HG03460 (cell line): ENCODE data around the gene SMURF2.

Experiments used
- ATAC-seq: cut with Tn5 transposase; IDR thresholded peaks from one replicate; pipeline ENCODE4 v1.9.1; 2021; ENCODE audit not compliant: unreplicated experiment

The SMURF2 gene

GRCh38 chr17:64544742-64545141, 117.4 kb downstream of the SMURF2 start:
- no peak for ATAC-seq

GRCh38 chr17:64540118-64540776, 121.9 kb downstream of the SMURF2 start:
- ATAC-seq: no peak

GRCh38 chr17:64538508-64539130, 123.5 kb downstream of the SMURF2 start:
- no peak for ATAC-seq

- ATAC-seq: no peak
Measured at GRCh38 chr17:64537488-64537887, 124.6 kb downstream of the SMURF2 start.

GRCh38 chr17:64536913-64537312, 125.2 kb downstream of the SMURF2 start:
- no peak for ATAC-seq

GRCh38 chr17:64535357-64535756, 126.8 kb downstream of the SMURF2 start:
- ATAC-seq: no peak

- ATAC-seq: no peak
Measured at GRCh38 chr17:64534187-64534586, 127.9 kb downstream of the SMURF2 start.

GRCh38 chr17:64533784-64534183, 128.3 kb downstream of the SMURF2 start:
- ATAC-seq: no peak

- no peak for ATAC-seq
Measured at GRCh38 chr17:64532409-64532808, 129.7 kb downstream of the SMURF2 start.

- ATAC-seq: no peak
Measured at GRCh38 chr17:64531955-64532371, 130.1 kb downstream of the SMURF2 start.

GRCh38 chr17:64529221-64529620, 132.9 kb downstream of the SMURF2 start:
- no peak for ATAC-seq

- ATAC-seq: no peak
Measured at GRCh38 chr17:64527914-64528313, 134.2 kb downstream of the SMURF2 start.

- ATAC-seq: no peak
Measured at GRCh38 chr17:64520359-64520758, 141.7 kb downstream of the SMURF2 start.

- ATAC-seq: no peak
Measured at GRCh38 chr17:64519601-64520000, 142.5 kb downstream of the SMURF2 start.

- ATAC-seq: no peak
Measured at GRCh38 chr17:64515829-64516228, 146.3 kb downstream of the SMURF2 start.

GRCh38 chr17:64515419-64515818, 146.7 kb downstream of the SMURF2 start:
- ATAC-seq: no peak

- ATAC-seq: no peak
Measured at GRCh38 chr17:64509179-64509578, 152.9 kb downstream of the SMURF2 start.

- ATAC-seq: no peak
Measured at GRCh38 chr17:64508683-64509082, 153.4 kb downstream of the SMURF2 start.

GRCh38 chr17:64507413-64507782, 154.7 kb downstream of the SMURF2 start:
- ATAC-seq: peak; percentile 11

GRCh38 chr17:64506576-64507412, 155.3 kb downstream of the SMURF2 start, which contains the start of gene CEP95:
TSS of gene CEP95 (plus strand) at chr17:64506977. CDS start at chr17:64507098, 121 bp downstream.
- ATAC-seq: peak; percentile 56

- peak; percentile 61 for ATAC-seq
Measured at GRCh38 chr17:64506201-64506575, 155.9 kb downstream of the SMURF2 start, which contains the start of gene DDX5. TSS of gene DDX5 (minus strand) at chr17:64506289. CDS start at chr17:64506119, 170 bp downstream.
